ENCODE data around the gene FNTB. TPM values are rescaled to one million over a fixed set of nuclear protein-coding genes. Genes with fewer than 3 reads are reported as not detected.

Gene FNTB
- total RNA-seq, 4 donors from 2014 or later, result 8.3 to 14.5 (median 11.5) TPM

- no peak for TF ChIP-seq CTCF (IDR thresholded peaks at IDR 0.05; ENCODE audit: low read depth)
These were observed 33.0 kb upstream of the FNTB start for GRCh38 chr14:64953661-64954060.

- TF ChIP-seq CTCF (IDR thresholded peaks at IDR 0.05; ENCODE audit: low read depth), result no peak
These were observed 32.0 kb upstream of the FNTB start for GRCh38 chr14:64954491-64955240.

- no peak for TF ChIP-seq CTCF (IDR thresholded peaks at IDR 0.05; ENCODE audit: low read depth)
These were observed 31.4 kb upstream of the FNTB start for GRCh38 chr14:64955297-64955696.

GRCh38 chr14:64956697-64957406 lies 29.8 kb upstream of the FNTB start:
- TF ChIP-seq CTCF (IDR thresholded peaks at IDR 0.05; ENCODE audit: low read depth), result no peak

GRCh38 chr14:64958201-64958600 lies 28.5 kb upstream of the FNTB start:
- TF ChIP-seq CTCF (IDR thresholded peaks at IDR 0.05; ENCODE audit: low read depth), result no peak

GRCh38 chr14:64958743-64959142 lies 28.0 kb upstream of the FNTB start:
- TF ChIP-seq CTCF (IDR thresholded peaks at IDR 0.05; ENCODE audit: low read depth), result no peak

- no peak for TF ChIP-seq CTCF (IDR thresholded peaks at IDR 0.05; ENCODE audit: low read depth)
These were observed 25.9 kb upstream of the FNTB start for GRCh38 chr14:64960762-64961276.
